ENCODE data around the gene SUCLG2.

Gene SUCLG2, protein sequence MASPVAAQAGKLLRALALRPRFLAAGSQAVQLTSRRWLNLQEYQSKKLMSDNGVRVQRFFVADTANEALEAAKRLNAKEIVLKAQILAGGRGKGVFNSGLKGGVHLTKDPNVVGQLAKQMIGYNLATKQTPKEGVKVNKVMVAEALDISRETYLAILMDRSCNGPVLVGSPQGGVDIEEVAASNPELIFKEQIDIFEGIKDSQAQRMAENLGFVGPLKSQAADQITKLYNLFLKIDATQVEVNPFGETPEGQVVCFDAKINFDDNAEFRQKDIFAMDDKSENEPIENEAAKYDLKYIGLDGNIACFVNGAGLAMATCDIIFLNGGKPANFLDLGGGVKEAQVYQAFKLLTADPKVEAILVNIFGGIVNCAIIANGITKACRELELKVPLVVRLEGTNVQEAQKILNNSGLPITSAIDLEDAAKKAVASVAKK
- 59.0 to 83.0 (median 68.0) reads per million in 3 donors for total RNA-seq

GRCh38 chr3:67654099-67654843, at the start of gene SUCLG2:
TSS of gene SUCLG2 (minus strand) at chr3:67654612. CDS start at chr3:67654586, 26 bp downstream.
- Histone ChIP-seq H3K4me3 (ENCODE audit: insufficient read depth, low read depth, low read length, poor library complexity, severe bottlenecking) (peak within 1 kb of the TSS; percentile 83), H3K27me3 (replicated peaks; ENCODE audit: control insufficient read depth, insufficient read depth, low read length, poor library complexity, severe bottlenecking) (no peaks in the 10 kb centered on the region), H3K36me3 (ENCODE audit: control insufficient read depth, insufficient read depth, low read length) (no peaks in the 10 kb centered on the region), H3K4me1 (ENCODE audit: control insufficient read depth, insufficient read depth, low read length, poor library complexity, severe bottlenecking) (peaks cover 21% of the 10 kb centered on the region), H3K27ac (ENCODE audit: insufficient read depth, low read length, poor library complexity, severe bottlenecking) (peak within 1 kb of the TSS; percentile 77), H3K9me3 (ENCODE audit: control insufficient read depth, low read length) (no peaks in the 10 kb centered on the region)
- peak; percentile 65 to 77 (median 66) for DNase-seq

GRCh38 chr3:67700596-67700995, 46.2 kb upstream of the SUCLG2 start:
- Histone ChIP-seq H3K36me3 (ENCODE audit: control insufficient read depth, insufficient read depth, low read length) (no peaks in the 10 kb centered on the region), H3K9me3 (ENCODE audit: control insufficient read depth, low read length) (no peaks in the 10 kb centered on the region), H3K4me3 (ENCODE audit: insufficient read depth, low read depth, low read length, poor library complexity, severe bottlenecking) (no peak overlapping the region), H3K27ac (ENCODE audit: insufficient read depth, low read length, poor library complexity, severe bottlenecking) (no peak overlapping the region), H3K4me1 (ENCODE audit: control insufficient read depth, insufficient read depth, low read length, poor library complexity, severe bottlenecking) (no peaks in the 10 kb centered on the region), H3K27me3 (replicated peaks; ENCODE audit: control insufficient read depth, insufficient read depth, low read length, poor library complexity, severe bottlenecking) (no peaks in the 10 kb centered on the region)
- no peak for DNase-seq

- H3K4me1 ChIP-seq (ENCODE audit: control insufficient read depth, insufficient read depth, low read length, poor library complexity, severe bottlenecking): no peaks in the 10 kb centered on the region
- H3K36me3 ChIP-seq (ENCODE audit: control insufficient read depth, insufficient read depth, low read length): no peaks in the 10 kb centered on the region
- no peak overlapping the region for H3K4me3 ChIP-seq (ENCODE audit: insufficient read depth, low read depth, low read length, poor library complexity, severe bottlenecking)
- no peak for DNase-seq
- no peak overlapping the region for H3K27ac ChIP-seq (ENCODE audit: insufficient read depth, low read length, poor library complexity, severe bottlenecking)
- H3K9me3 ChIP-seq (ENCODE audit: control insufficient read depth, low read length): no peaks in the 10 kb centered on the region
- H3K27me3 ChIP-seq (replicated peaks; ENCODE audit: control insufficient read depth, insufficient read depth, low read length, poor library complexity, severe bottlenecking): no peaks in the 10 kb centered on the region
Observed at GRCh38 chr3:67699882-67700281, 45.5 kb upstream of the SUCLG2 start.

GRCh38 chr3:67692621-67693020, 38.2 kb upstream of the SUCLG2 start:
- Histone ChIP-seq H3K4me1 (ENCODE audit: control insufficient read depth, insufficient read depth, low read length, poor library complexity, severe bottlenecking) (no peaks in the 10 kb centered on the region), H3K4me3 (ENCODE audit: insufficient read depth, low read depth, low read length, poor library complexity, severe bottlenecking) (no peak overlapping the region), H3K27ac (ENCODE audit: insufficient read depth, low read length, poor library complexity, severe bottlenecking) (no peak overlapping the region), H3K36me3 (ENCODE audit: control insufficient read depth, insufficient read depth, low read length) (no peaks in the 10 kb centered on the region), H3K9me3 (ENCODE audit: control insufficient read depth, low read length) (no peaks in the 10 kb centered on the region), H3K27me3 (replicated peaks; ENCODE audit: control insufficient read depth, insufficient read depth, low read length, poor library complexity, severe bottlenecking) (no peaks in the 10 kb centered on the region)
- no peak for DNase-seq

GRCh38 chr3:67691926-67692325, 37.5 kb upstream of the SUCLG2 start:
- Histone ChIP-seq H3K9me3 (ENCODE audit: control insufficient read depth, low read length) (no peaks in the 10 kb centered on the region), H3K4me3 (ENCODE audit: insufficient read depth, low read depth, low read length, poor library complexity, severe bottlenecking) (no peak overlapping the region), H3K4me1 (ENCODE audit: control insufficient read depth, insufficient read depth, low read length, poor library complexity, severe bottlenecking) (no peaks in the 10 kb centered on the region), H3K27me3 (replicated peaks; ENCODE audit: control insufficient read depth, insufficient read depth, low read length, poor library complexity, severe bottlenecking) (no peaks in the 10 kb centered on the region), H3K36me3 (ENCODE audit: control insufficient read depth, insufficient read depth, low read length) (no peaks in the 10 kb centered on the region), H3K27ac (ENCODE audit: insufficient read depth, low read length, poor library complexity, severe bottlenecking) (no peak overlapping the region)
- no peak for DNase-seq

DNA sequence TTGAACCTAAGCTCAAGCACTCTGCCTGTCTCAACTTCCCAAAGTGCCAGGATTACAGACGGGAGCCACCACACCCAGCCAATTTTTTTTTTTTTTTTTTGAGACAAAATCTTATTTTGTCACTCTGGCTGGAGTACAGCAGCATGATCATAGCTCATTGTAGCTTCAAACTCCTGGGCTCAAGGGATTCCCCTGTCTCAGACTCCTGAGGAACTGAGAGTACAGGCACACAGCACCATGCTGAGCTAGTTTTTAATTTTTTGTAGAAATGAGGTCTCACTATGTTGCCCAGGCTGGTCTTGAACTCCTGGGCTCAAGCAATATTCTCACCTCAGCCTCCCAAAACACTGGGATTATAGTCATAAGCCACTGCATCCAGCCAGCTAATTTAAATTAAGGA, 36.8 kb upstream of the SUCLG2 start:
- Histone ChIP-seq H3K4me1 (ENCODE audit: control insufficient read depth, insufficient read depth, low read length, poor library complexity, severe bottlenecking) (no peaks in the 10 kb centered on the region), H3K27ac (ENCODE audit: insufficient read depth, low read length, poor library complexity, severe bottlenecking) (no peak overlapping the region), H3K9me3 (ENCODE audit: control insufficient read depth, low read length) (no peaks in the 10 kb centered on the region)

DNA sequence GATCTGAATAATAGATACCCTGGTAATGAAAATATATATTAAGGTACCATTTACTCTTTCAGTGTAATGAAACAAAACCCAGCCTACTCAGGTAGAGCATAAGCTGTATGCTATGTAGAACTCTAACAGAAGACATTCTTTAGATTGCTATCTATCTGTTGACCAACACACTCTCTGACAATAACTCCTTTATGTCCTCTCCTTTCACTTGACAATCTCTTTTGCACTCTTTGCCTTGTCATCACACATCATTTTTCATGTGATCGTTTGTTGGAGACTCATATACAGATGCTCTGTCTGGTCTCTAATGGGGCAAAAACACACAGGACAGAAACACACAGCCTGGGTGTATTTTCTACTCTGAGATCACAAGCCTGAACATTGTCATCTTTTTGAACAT, 35.4 kb upstream of the SUCLG2 start:
- Histone ChIP-seq H3K36me3 (ENCODE audit: control insufficient read depth, insufficient read depth, low read length) (no peaks in the 10 kb centered on the region), H3K4me1 (ENCODE audit: control insufficient read depth, insufficient read depth, low read length, poor library complexity, severe bottlenecking) (no peaks in the 10 kb centered on the region), H3K4me3 (ENCODE audit: insufficient read depth, low read depth, low read length, poor library complexity, severe bottlenecking) (no peak overlapping the region), H3K9me3 (ENCODE audit: control insufficient read depth, low read length) (no peaks in the 10 kb centered on the region), H3K27ac (ENCODE audit: insufficient read depth, low read length, poor library complexity, severe bottlenecking) (no peak overlapping the region), H3K27me3 (replicated peaks; ENCODE audit: control insufficient read depth, insufficient read depth, low read length, poor library complexity, severe bottlenecking) (no peaks in the 10 kb centered on the region)
- DNase-seq: no peak

More for the DNA sequence above, 36.8 kb upstream of the SUCLG2 start:
- no peak for DNase-seq
- Histone ChIP-seq H3K36me3 (ENCODE audit: control insufficient read depth, insufficient read depth, low read length) (no peaks in the 10 kb centered on the region), H3K4me3 (ENCODE audit: insufficient read depth, low read depth, low read length, poor library complexity, severe bottlenecking) (no peak overlapping the region), H3K27me3 (replicated peaks; ENCODE audit: control insufficient read depth, insufficient read depth, low read length, poor library complexity, severe bottlenecking) (no peaks in the 10 kb centered on the region)

- no peaks in the 10 kb centered on the region for H3K4me1 ChIP-seq (ENCODE audit: control insufficient read depth, insufficient read depth, low read length, poor library complexity, severe bottlenecking)
- H3K36me3 ChIP-seq (ENCODE audit: control insufficient read depth, insufficient read depth, low read length): no peaks in the 10 kb centered on the region
- H3K4me3 ChIP-seq (ENCODE audit: insufficient read depth, low read depth, low read length, poor library complexity, severe bottlenecking): no peak overlapping the region
- H3K27me3 ChIP-seq (replicated peaks; ENCODE audit: control insufficient read depth, insufficient read depth, low read length, poor library complexity, severe bottlenecking): no peaks in the 10 kb centered on the region
- no peaks in the 10 kb centered on the region for H3K9me3 ChIP-seq (ENCODE audit: control insufficient read depth, low read length)
- no peak overlapping the region for H3K27ac ChIP-seq (ENCODE audit: insufficient read depth, low read length, poor library complexity, severe bottlenecking)
- no peak for DNase-seq
Observed at GRCh38 chr3:67688231-67688630, 33.8 kb upstream of the SUCLG2 start.

DNA sequence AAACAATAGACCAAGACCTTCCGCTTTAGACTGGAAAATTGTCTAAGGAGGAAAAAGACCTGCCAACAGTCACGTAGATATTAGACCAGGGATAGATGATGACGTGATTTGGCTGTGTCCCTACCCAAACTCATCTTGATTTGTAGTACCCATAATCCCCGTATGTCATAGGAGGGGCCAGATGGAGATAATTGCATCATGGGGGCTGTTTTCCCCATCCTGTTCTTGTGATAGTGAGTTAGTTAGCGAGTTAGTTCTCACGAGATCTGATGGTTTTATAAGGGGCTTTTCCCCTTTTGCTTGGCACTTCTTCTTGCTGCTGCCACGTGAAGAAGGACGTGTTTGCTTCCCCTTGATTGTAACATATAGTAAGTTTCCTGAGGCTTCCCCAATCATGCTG, 31.7 kb upstream of the SUCLG2 start:
- no peak for DNase-seq
- H3K4me3 ChIP-seq (ENCODE audit: insufficient read depth, low read depth, low read length, poor library complexity, severe bottlenecking): peak overlapping the region; percentile 26

GRCh38 chr3:67685499-67685898, 31.1 kb upstream of the SUCLG2 start:
- Histone ChIP-seq H3K27me3 (replicated peaks; ENCODE audit: control insufficient read depth, insufficient read depth, low read length, poor library complexity, severe bottlenecking) (no peaks in the 10 kb centered on the region), H3K9me3 (ENCODE audit: control insufficient read depth, low read length) (no peaks in the 10 kb centered on the region), H3K4me3 (ENCODE audit: insufficient read depth, low read depth, low read length, poor library complexity, severe bottlenecking) (peak overlapping the region; percentile 26), H3K27ac (ENCODE audit: insufficient read depth, low read length, poor library complexity, severe bottlenecking) (no peak overlapping the region), H3K4me1 (ENCODE audit: control insufficient read depth, insufficient read depth, low read length, poor library complexity, severe bottlenecking) (no peaks in the 10 kb centered on the region), H3K36me3 (ENCODE audit: control insufficient read depth, insufficient read depth, low read length) (no peaks in the 10 kb centered on the region)
- DNase-seq: no peak

More for the DNA sequence above, 31.7 kb upstream of the SUCLG2 start:
- H3K36me3 ChIP-seq (ENCODE audit: control insufficient read depth, insufficient read depth, low read length): no peaks in the 10 kb centered on the region
- H3K27me3 ChIP-seq (replicated peaks; ENCODE audit: control insufficient read depth, insufficient read depth, low read length, poor library complexity, severe bottlenecking): no peaks in the 10 kb centered on the region
- no peaks in the 10 kb centered on the region for H3K4me1 ChIP-seq (ENCODE audit: control insufficient read depth, insufficient read depth, low read length, poor library complexity, severe bottlenecking)
- no peak overlapping the region for H3K27ac ChIP-seq (ENCODE audit: insufficient read depth, low read length, poor library complexity, severe bottlenecking)
- no peaks in the 10 kb centered on the region for H3K9me3 ChIP-seq (ENCODE audit: control insufficient read depth, low read length)
